ENCODE results near the gene CRABP2.

DNA sequence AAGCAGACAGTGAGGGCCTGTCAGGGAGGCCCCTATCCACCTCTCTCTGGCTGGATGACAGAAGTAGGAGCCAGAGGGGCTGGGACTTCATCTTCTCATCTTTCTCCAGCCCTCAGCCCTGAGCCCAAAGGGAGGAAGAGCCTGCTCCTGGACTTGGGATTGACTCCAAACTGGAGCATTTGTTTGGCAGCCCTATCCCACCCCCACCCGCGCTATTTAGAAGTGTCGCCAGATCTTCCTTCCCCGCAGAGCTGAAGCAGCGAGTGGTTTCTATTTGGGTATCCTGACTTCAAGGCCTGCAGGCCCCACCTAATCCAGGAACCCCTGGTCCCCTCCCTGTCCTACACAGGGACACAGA, 37.8 kb downstream of the CRABP2 start:
- TF ChIP-seq CTCF (IDR thresholded peaks at IDR 0.05; ENCODE audit: insufficient read depth, low read depth, low read length), result no peak
- no peak for TF ChIP-seq EZH2 (IDR thresholded peaks at IDR 0.05; ENCODE audit: insufficient read depth, low read length)

Measured in astrocyte (in vitro differentiated cells and primary cell).